Measurements from ENCODE around the gene FAM50B. TPM values are rescaled to one million over a fixed set of nuclear protein-coding genes. Genes with fewer than 3 reads are reported as not detected.

Gene FAM50B
- total RNA-seq, 1 donor, result 6.0 TPM

DNA sequence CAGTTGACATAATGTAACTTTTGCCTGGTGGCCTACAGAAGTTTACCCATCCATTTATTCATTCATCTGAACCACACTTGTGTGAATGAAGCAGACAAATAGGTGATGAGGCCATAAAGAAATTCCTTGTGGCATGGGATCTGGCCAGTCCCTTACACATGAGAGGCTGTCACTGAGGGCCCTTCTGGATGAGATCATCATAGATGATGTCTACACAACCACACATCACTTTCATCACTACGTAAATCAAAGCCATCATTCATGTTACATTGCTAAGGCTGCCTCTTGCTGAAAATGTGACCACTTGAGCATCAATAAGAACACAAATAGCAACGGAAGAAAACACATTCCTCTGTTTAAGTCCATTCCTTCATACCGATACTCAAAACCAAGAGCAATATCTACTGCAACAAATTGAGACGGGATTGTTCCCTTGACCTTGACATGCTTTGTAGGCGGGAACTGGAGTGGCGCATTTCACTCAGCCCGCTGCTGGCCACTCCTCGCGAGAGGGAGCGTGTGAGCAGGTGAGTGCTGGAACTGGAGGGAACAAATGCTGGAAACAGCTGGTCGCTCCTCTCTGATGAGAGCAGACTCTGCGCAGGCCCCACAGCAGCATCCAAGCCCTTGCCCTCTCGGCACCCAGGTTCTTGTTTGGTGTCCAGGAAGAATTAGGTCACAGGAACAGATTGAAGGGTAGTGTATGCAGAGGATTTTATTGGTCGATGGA lies 49.3 kb downstream of the FAM50B start:
- no peak overlapping the region for H3K4me3 ChIP-seq (ENCODE audit: low read depth, low read length)
- TF ChIP-seq, protein P1, sequence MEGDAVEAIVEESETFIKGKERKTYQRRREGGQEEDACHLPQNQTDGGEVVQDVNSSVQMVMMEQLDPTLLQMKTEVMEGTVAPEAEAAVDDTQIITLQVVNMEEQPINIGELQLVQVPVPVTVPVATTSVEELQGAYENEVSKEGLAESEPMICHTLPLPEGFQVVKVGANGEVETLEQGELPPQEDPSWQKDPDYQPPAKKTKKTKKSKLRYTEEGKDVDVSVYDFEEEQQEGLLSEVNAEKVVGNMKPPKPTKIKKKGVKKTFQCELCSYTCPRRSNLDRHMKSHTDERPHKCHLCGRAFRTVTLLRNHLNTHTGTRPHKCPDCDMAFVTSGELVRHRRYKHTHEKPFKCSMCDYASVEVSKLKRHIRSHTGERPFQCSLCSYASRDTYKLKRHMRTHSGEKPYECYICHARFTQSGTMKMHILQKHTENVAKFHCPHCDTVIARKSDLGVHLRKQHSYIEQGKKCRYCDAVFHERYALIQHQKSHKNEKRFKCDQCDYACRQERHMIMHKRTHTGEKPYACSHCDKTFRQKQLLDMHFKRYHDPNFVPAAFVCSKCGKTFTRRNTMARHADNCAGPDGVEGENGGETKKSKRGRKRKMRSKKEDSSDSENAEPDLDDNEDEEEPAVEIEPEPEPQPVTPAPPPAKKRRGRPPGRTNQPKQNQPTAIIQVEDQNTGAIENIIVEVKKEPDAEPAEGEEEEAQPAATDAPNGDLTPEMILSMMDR (IDR thresholded peaks at IDR 0.05; ENCODE audit: insufficient read depth, low read length), result no peak
- DNase-seq (ENCODE audit: low read depth), result no peak

DNA sequence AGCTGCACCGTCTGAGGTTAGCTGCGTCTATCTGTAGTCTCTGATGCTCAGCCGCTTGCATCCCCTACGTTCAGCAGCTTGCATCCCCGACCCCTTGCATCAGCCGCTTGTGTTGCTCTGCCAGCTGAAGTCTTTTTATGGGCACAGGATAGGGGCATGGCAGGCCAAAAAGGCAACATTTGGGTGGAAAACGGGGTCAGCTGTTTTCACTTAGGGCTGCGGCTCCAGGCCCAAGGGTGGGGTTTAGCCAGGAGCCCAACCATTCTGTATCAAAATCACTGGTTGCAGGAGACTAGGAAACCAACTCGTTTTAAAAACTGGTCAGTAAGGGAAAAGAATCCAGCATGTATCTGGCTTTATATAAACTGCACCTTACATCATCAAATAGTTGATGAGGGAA lies 49.9 kb downstream of the FAM50B start:
- no peak overlapping the region for H3K4me3 ChIP-seq (ENCODE audit: low read depth, low read length)
- TF ChIP-seq, protein P1 (IDR thresholded peaks at IDR 0.05; ENCODE audit: insufficient read depth, low read length), result no peak
- DNase-seq (ENCODE audit: low read depth), result peak; percentile 53

DNA sequence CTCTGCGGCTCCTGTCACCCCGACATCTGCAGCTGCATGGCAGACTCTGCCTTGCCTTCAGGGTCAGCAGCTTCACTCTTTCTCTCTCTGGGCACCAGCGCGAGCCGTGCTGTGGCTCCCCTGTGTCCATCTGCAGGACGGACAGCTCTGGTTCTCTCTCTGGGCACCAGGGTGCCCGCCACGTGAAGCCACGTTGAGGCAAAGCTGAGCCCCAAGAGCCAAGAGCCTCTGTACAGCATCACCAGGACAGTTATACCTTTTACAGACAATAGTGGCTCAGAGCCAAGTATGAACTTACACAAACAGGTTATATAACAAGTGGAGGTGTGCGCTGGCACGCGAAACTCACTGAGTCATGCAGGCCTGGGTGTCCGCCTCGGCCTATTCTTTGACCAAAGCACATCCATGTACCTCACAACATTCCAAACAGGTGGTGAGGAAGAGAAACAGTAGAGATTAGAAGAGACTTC lies 50.8 kb downstream of the FAM50B start:
- DNase-seq (ENCODE audit: low read depth), result no peak
- TF ChIP-seq, protein P1 (IDR thresholded peaks at IDR 0.05; ENCODE audit: insufficient read depth, low read length), result no peak
- H3K4me3 ChIP-seq (ENCODE audit: low read depth, low read length), result no peak overlapping the region

Other genes with a start within 250 kb of the FAM50B start
- gene PXDC1, start 97.7 kb upstream of the FAM50B start, total RNA-seq (ENCODE audit: low replicate concordance), result 17.6 and 39.4 TPM in 2 replicates
- gene FAM217A, start 229.8 kb downstream of the FAM50B start, total RNA-seq (ENCODE audit: low replicate concordance), result not detected in 2 replicates